GM21360 (cell line): Measurements from ENCODE around the gene ANKRD33B.

ENCODE experiments used
- ATAC-seq: cut with Tn5 transposase; IDR thresholded peaks from one replicate; pipeline ENCODE4 v1.9.1; 2021; ENCODE audit warnings: mild to moderate bottlenecking, moderate library complexity; ENCODE audit not compliant: unreplicated experiment

The ANKRD33B gene

GRCh38 chr5:10688651-10689171 is 124.8 kb downstream of the ANKRD33B start:
- no peak for ATAC-seq

- ATAC-seq = peak; percentile 33
Observed at GRCh38 chr5:10689391-10690081, 125.7 kb downstream of the ANKRD33B start.

- ATAC-seq = no peak
Observed at GRCh38 chr5:10690460-10691440, 126.9 kb downstream of the ANKRD33B start.

GRCh38 chr5:10691826-10692785 is 128.2 kb downstream of the ANKRD33B start:
- no peak for ATAC-seq

GRCh38 chr5:10695055-10695649 is 131.3 kb downstream of the ANKRD33B start:
- no peak for ATAC-seq

GRCh38 chr5:10695759-10696543 is 132.1 kb downstream of the ANKRD33B start:
- ATAC-seq = no peak

- ATAC-seq = peak; percentile 38
Observed at GRCh38 chr5:10699281-10699874, 135.5 kb downstream of the ANKRD33B start.

- ATAC-seq = peak; percentile 65
Observed at GRCh38 chr5:10699987-10700386, 136.1 kb downstream of the ANKRD33B start.

- ATAC-seq = peak; percentile 1
Observed at GRCh38 chr5:10700516-10700915, 136.6 kb downstream of the ANKRD33B start.

- no peak for ATAC-seq
Observed at GRCh38 chr5:10701567-10702039, 137.7 kb downstream of the ANKRD33B start.

GRCh38 chr5:10702040-10702629 is 138.3 kb downstream of the ANKRD33B start:
- no peak for ATAC-seq

- no peak for ATAC-seq
Observed at GRCh38 chr5:10702911-10703491, 139.1 kb downstream of the ANKRD33B start.

GRCh38 chr5:10703676-10704075 is 139.8 kb downstream of the ANKRD33B start:
- no peak for ATAC-seq

GRCh38 chr5:10704949-10705621 is 141.2 kb downstream of the ANKRD33B start:
- no peak for ATAC-seq

GRCh38 chr5:10705747-10706146 is 141.9 kb downstream of the ANKRD33B start:
- ATAC-seq = no peak

GRCh38 chr5:10706326-10706725 is 142.5 kb downstream of the ANKRD33B start:
- ATAC-seq = no peak
